Tibial nerve (tissue), 4 donors: ENCODE measurements around the gene SCAI. TPM values are rescaled to one million over a fixed set of nuclear protein-coding genes. Genes with fewer than 3 reads are reported as not detected.
"Not testable (repeated sequence)": the region's sequence is repeated elsewhere in the genome, so short reads cannot be mapped to it uniquely, and the experiment has no call there.

Experiments used
- DNase-seq, 2 donors: peaks; one replicate each; pipeline ENCODE4 v3.0.0-alpha.2; 2019; ENCODE audit warnings: low spot score in 2 of 2
- H3K27ac ChIP-seq, 4 donors: fragments of 200-600 bp; sonication (generic) in 3 of 4; one replicate each; pipeline ENCODE4 v1.5.1; 2017 to 2019; ENCODE audit warnings: mild to moderate bottlenecking in 1 of 4
- H3K27me3 ChIP-seq, 2 donors: fragments of 200-600 bp; sonication (generic) in 1 of 2; one replicate each; pipeline versions ENCODE4 v1.5.1 to v1.6.0; 2017 to 2019
- H3K36me3 ChIP-seq, 3 donors: fragments of 200-600 bp; sonication (generic); one replicate each; pipeline ENCODE4 v1.5.1; 2018 to 2019
- H3K4me1 ChIP-seq, 4 donors: fragments of 200-600 bp; sonication (generic) in 3 of 4; one replicate each; pipeline ENCODE4 v1.5.1; 2017 to 2019
- H3K4me3 ChIP-seq, 4 donors: fragments of 200-600 bp; sonication (generic) in 3 of 4; one replicate each; pipeline ENCODE4 v1.5.1; 2017 to 2019; ENCODE audit warnings: mild to moderate bottlenecking in 1 of 4, moderate library complexity in 1 of 4
- H3K9me3 ChIP-seq, 4 donors: fragments of 200-600 bp; sonication (generic) in 3 of 4; one replicate each; pipeline ENCODE4 v1.5.1; 2017 to 2019
- EP300 ChIP-seq, 2 donors: sonication (generic); formaldehyde crosslinking; IDR thresholded peaks; one replicate each; pipeline ENCODE4 v1.6.1; 2017; ENCODE audit warnings: antibody characterized with exemption in 2 of 2, mild to moderate bottlenecking in 1 of 2
- POLR2A ChIP-seq, 2 donors: fragments of 450-650 bp; IDR thresholded peaks; one replicate each; pipeline ENCODE4 v1.6.1; 2017; ENCODE audit warnings: antibody characterized with exemption in 2 of 2, mild to moderate bottlenecking in 2 of 2, moderate library complexity in 2 of 2
- WGBS, 2 donors: methylation state at CpG; one replicate each; pipeline ENCODE4 v1.1.5; 2018; 5-methylcytosine and 5-hydroxymethylcytosine counted together
- total RNA-seq, 4 donors: library from RNA; depleted of rRNA; stranded (reverse); fragments of >200 nt; gene quantifications; one replicate each; pipeline ENCODE4 v1.1.0, GENCODE V29; 2016
- TF ChIP-seq, protein P1 (sequence below), 5 experiments: fragments of 200-600 bp in 3 of 5; fragments of 450-650 bp in 2 of 5; sonication (generic) in 3 of 5; IDR thresholded peaks; one replicate each; pipeline ENCODE4 v1.5.1; 2016 to 2019; ENCODE audit warnings: antibody characterized with exemption in 5 of 5, mild to moderate bottlenecking in 3 of 5, moderate library complexity in 2 of 5

SCAI gene
- total RNA-seq, 4 donors from 2014 or later = 8.8 to 19.2 (median 9.4) TPM

DNA sequence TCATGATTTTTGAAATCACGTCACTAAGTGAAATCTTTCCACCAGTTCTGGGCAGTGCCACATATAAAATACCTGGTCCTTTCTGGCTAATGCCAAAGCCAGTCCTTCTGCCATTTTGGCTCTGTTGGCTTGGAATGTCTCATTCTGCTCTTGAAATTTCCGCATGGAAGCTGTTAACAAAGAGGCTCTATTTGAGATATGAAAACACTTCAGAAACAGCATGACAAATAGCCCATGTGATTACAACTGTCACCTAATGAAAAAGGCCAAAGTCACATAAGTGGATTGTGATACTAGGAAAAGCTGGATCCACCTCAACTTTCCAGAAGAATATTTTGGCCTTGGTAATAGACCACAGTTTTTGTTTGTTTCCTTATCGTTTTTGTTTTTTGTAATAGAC, 215.2 kb downstream of the SCAI start:
- H3K9me3 ChIP-seq = no peaks in the 10 kb centered on the region
- H3K27me3 ChIP-seq = no peaks in the 10 kb centered on the region
- TF ChIP-seq EP300 (IDR thresholded peaks at IDR 0.05) (no peak), POLR2A (IDR thresholded peaks at IDR 0.05) (no peak)
- TF ChIP-seq, protein P1, sequence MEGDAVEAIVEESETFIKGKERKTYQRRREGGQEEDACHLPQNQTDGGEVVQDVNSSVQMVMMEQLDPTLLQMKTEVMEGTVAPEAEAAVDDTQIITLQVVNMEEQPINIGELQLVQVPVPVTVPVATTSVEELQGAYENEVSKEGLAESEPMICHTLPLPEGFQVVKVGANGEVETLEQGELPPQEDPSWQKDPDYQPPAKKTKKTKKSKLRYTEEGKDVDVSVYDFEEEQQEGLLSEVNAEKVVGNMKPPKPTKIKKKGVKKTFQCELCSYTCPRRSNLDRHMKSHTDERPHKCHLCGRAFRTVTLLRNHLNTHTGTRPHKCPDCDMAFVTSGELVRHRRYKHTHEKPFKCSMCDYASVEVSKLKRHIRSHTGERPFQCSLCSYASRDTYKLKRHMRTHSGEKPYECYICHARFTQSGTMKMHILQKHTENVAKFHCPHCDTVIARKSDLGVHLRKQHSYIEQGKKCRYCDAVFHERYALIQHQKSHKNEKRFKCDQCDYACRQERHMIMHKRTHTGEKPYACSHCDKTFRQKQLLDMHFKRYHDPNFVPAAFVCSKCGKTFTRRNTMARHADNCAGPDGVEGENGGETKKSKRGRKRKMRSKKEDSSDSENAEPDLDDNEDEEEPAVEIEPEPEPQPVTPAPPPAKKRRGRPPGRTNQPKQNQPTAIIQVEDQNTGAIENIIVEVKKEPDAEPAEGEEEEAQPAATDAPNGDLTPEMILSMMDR (IDR thresholded peaks at IDR 0.05) = no peak
- no peak for DNase-seq
- no peaks in the 10 kb centered on the region for H3K4me1 ChIP-seq
- H3K27ac ChIP-seq = no peak overlapping the region
- no peak overlapping the region for H3K4me3 ChIP-seq
- peaks cover 0 to 92% (median 0%) of the 10 kb centered on the region in 3 donors for H3K36me3 ChIP-seq
- 68 to 69% methylated on average over 3 of the region's 3 CpGs for WGBS, 2 donors

DNA sequence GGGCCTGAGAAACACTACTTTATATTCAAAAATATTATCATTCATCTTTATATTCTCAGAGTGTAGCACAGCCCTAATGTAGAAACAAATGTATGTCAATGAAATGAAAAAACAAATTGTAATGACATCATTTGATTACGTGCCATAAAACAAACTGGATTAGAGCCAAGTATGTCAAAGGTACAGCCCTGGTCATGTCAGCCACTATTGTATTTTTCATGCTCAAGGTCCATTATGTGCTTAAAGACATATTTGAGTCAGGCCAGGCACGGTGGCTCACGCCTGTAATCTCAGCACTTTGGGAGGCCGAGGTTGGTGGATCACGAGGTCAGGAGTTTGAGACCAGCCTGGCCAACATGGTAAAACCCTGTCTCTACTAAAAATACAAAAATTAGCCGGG, 222.9 kb downstream of the SCAI start:
- DNase-seq, H3K4me1 ChIP-seq, H3K4me3 ChIP-seq, H3K27me3 ChIP-seq, H3K9me3 ChIP-seq, H3K27ac ChIP-seq: not testable (repeated sequence)
- H3K36me3 ChIP-seq = peaks cover 2 to 86% (median 11%) of the 10 kb centered on the region in 3 donors
- 73 to 74% methylated on average over 6 of the region's 6 CpGs for WGBS, 2 donors

DNA sequence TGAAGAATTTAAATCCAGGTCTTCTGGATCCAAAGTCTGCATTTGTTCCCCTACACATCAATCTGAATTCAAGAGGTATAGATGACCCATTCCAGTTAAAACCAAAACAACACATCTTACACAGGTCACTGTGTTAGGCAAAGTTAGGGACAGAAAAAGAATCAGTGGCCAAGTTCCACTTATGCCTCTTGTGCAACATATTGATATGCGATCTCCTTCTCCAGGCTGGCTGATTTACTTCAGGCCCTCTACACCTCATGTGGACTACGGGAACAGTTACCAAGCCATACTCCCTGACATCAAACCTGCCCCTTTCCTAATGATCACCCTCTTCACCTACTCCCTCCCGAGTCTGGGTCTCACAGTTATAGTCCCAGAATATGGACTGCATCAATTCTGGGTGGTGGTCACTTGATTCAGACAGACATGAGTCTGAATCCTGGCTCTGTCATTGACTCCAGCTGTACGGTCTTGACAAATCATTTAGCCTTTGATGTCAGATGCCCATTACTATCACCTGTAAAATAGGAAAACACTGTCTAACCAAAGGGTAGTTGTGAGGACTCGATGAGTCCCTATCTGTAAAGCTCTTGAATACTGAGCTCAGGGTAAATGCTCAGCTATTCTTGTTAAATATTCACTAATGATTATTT, 228.4 kb downstream of the SCAI start:
- H3K4me1 ChIP-seq = no peaks in the 10 kb centered on the region
- no peak overlapping the region for H3K27ac ChIP-seq
- H3K4me3 ChIP-seq = no peak overlapping the region
- no peaks in the 10 kb centered on the region for H3K27me3 ChIP-seq
- DNase-seq = no peak
- H3K36me3 ChIP-seq = peaks cover 0 to 86% (median 20%) of the 10 kb centered on the region in 3 donors
- 94 to 97% methylated on average over 5 of the region's 5 CpGs for WGBS, 2 donors
- TF ChIP-seq POLR2A (IDR thresholded peaks at IDR 0.05) (no peak), EP300 (IDR thresholded peaks at IDR 0.05) (no peak)
- TF ChIP-seq, protein P1 (IDR thresholded peaks at IDR 0.05) = no peak
- no peaks in the 10 kb centered on the region for H3K9me3 ChIP-seq

DNA sequence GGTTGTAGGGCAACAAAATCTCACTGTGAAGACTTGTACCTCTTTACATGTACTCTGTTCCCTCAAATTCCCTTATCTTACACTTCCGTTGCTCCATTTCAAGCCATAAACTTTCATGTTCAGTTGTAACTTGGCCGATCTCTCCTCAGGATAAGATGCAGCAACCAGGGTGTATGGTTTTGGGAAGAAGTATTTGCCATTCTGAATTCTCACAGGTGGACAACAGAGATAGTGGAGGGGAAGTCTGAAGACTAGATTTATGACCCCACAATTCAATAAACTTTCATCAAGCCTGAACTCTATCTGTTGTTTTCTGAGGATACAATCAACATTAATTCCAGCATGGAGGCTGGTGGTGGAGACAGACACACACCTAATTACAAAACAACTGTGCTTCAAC, 229.9 kb downstream of the SCAI start:
- Histone ChIP-seq H3K4me1 (no peaks in the 10 kb centered on the region), H3K9me3 (no peaks in the 10 kb centered on the region), H3K27me3 (no peaks in the 10 kb centered on the region), H3K36me3 (peaks cover 0 to 86% (median 10%) of the 10 kb centered on the region in 3 donors), H3K27ac (no peak overlapping the region), H3K4me3 (no peak overlapping the region)
- 97 to 98% methylated on average over 2 of the region's 2 CpGs for WGBS, 2 donors
- no peak for DNase-seq
- no peak for TF ChIP-seq EP300 (IDR thresholded peaks at IDR 0.05)
- TF ChIP-seq, protein P1 (IDR thresholded peaks at IDR 0.05) = no peak

DNA sequence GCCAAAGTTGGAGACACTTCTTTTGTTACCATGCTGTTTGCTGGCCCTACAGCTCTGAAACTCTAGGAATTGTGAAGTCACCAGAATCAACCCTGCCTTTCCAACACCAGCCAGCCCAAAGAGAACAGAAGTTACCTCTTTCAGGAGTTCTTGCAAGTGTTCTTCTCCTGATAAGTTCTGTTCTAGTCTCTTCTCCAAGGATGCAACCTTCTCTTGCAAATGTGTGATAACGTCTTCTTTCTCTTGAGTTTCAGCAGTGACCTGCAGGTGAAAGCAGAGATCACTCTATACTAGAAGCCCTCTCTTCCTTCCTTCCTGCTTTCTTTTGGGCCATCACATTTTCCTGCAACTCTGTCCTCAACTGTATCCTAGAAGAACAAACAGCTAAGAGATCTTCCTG, 231.6 kb downstream of the SCAI start:
- no peaks in the 10 kb centered on the region for H3K9me3 ChIP-seq
- H3K27me3 ChIP-seq = no peaks in the 10 kb centered on the region
- TF ChIP-seq, protein P1 (IDR thresholded peaks at IDR 0.05) = no peak
- TF ChIP-seq POLR2A (IDR thresholded peaks at IDR 0.05) = no peak
- TF ChIP-seq EP300 (IDR thresholded peaks at IDR 0.05) = no peak
- DNase-seq = no peak
- no peaks in the 10 kb centered on the region for H3K4me1 ChIP-seq
- H3K36me3 ChIP-seq = peaks cover 0 to 90% (median 10%) of the 10 kb centered on the region in 3 donors
- whole genome bisulfite sequencing, 2 donors = 91 to 94% methylated on average over 1 of the region's 1 CpG
- H3K27ac ChIP-seq = no peak overlapping the region
- H3K4me3 ChIP-seq = no peak overlapping the region
